Measurements from ENCODE around the gene XK. TPM values are rescaled to one million over a fixed set of nuclear protein-coding genes. Genes with fewer than 3 reads are reported as not detected.

XK gene
- total RNA-seq, 3 donors from 2014 or later, result 22.8 to 34.7 (median 29.5) TPM

DNA sequence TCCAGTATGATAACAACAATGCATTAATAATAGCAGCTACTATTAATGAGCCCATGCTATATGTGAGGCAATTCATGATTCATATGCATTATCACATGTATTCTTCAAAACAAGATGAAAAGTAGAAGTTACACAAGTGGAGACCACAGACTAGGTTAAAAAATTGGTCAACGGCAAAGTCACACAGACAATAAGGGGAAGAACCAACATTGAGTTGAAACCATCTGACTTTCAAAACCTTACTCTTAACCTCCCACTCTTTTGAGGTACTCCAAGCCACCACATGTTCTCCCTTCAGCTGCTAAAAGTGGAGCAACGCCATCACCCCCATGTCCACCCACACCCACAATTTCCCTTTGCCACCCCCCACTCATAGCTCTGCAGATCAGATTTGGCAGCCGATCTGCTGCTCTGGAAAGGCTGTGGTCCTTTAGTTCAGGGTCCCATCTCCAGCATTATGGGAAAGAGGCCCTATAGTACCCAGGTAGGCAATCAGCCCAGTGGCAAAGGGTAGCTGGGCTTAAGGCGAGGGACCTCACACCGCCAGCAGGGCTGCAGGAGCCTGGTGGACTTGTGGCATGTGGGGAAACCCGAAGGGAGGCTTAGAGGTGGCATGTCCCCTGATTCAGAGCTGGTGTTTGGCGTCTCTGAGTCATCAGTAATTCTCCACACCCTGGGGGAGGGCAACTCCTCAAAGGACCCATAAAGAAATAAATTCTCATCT lies 60.8 kb downstream of the XK start:
- intact Hi-C loops (cut with DNase I, micrococcal nuclease), result loop anchor here in 1 of 2 donors (5.0 kb wide), 1 partner anchor 81 kb away; no protein-coding TSS in a partner anchor
- DNase-seq, result peak in 1 of 3 donors; percentile 20
- TF ChIP-seq, protein P1, sequence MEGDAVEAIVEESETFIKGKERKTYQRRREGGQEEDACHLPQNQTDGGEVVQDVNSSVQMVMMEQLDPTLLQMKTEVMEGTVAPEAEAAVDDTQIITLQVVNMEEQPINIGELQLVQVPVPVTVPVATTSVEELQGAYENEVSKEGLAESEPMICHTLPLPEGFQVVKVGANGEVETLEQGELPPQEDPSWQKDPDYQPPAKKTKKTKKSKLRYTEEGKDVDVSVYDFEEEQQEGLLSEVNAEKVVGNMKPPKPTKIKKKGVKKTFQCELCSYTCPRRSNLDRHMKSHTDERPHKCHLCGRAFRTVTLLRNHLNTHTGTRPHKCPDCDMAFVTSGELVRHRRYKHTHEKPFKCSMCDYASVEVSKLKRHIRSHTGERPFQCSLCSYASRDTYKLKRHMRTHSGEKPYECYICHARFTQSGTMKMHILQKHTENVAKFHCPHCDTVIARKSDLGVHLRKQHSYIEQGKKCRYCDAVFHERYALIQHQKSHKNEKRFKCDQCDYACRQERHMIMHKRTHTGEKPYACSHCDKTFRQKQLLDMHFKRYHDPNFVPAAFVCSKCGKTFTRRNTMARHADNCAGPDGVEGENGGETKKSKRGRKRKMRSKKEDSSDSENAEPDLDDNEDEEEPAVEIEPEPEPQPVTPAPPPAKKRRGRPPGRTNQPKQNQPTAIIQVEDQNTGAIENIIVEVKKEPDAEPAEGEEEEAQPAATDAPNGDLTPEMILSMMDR (IDR thresholded peaks at IDR 0.05), result no peak
- peak; percentile 77 for ATAC-seq
- Histone ChIP-seq H3K9me3 (no peaks in the 10 kb centered on the region), H3K4me1 (ENCODE audit: low read depth) (no peaks in the 10 kb centered on the region), H3K36me3 (ENCODE audit: low read depth) (no peaks in the 10 kb centered on the region), H3K4me3 (no peak overlapping the region)

DNA sequence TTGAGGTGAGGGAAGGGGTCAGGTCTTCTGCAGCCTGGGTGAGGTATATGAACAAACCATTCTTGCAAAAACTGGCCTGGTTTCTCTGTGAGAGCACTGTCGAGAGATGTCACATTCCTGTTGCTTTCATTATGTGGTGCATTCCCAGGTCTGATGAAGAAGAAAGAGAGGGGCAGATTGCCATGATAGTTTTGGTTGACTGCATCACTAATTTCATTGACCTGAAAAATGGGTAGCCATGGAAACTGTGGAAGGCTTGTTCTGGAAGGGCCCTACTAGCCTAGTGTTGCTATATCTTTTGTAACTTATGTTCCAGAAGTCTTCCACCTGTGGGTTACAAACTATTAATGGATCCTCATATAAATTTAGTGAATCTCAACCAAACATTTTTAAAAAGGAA lies 61.4 kb downstream of the XK start:
- no peaks in the 10 kb centered on the region for H3K9me3 ChIP-seq
- no peaks in the 10 kb centered on the region for H3K4me1 ChIP-seq (ENCODE audit: low read depth)
- intact Hi-C loops (cut with DNase I, micrococcal nuclease), result loop anchor here in 1 of 2 donors (5.0 kb wide), 1 partner anchor 80 kb away; no protein-coding TSS in a partner anchor
- H3K4me3 ChIP-seq, result no peak overlapping the region
- TF ChIP-seq, protein P1 (IDR thresholded peaks at IDR 0.05), result no peak
- DNase-seq, result no peak
- no peak for ATAC-seq
- no peaks in the 10 kb centered on the region for H3K36me3 ChIP-seq (ENCODE audit: low read depth)

DNA sequence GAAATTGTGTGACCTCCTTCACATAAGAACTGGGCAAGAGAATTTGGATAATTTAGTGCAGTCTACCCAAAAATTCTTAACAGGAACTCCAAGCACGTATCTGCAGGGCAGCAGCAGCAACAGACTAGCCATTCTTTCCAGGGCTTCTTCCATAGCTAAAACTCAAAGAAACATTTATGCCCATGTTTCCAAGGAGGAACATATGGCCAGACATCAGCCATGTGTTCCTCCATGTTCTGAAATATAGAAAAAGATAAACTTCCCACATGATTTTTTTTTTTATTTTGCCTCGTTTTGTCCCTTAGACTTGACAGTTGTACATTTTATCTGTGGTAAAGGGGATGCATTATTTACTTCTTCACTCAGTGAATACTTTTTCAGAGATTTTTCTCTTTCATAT lies 66.7 kb downstream of the XK start:
- H3K36me3 ChIP-seq (ENCODE audit: low read depth), result no peaks in the 10 kb centered on the region
- H3K4me3 ChIP-seq, result no peak overlapping the region
- intact Hi-C loops (cut with DNase I, micrococcal nuclease), result no loop called here
- ATAC-seq, result no peak
- H3K9me3 ChIP-seq, result no peaks in the 10 kb centered on the region
- TF ChIP-seq, protein P1 (IDR thresholded peaks at IDR 0.05), result no peak
- DNase-seq, result no peak
- no peaks in the 10 kb centered on the region for H3K4me1 ChIP-seq (ENCODE audit: low read depth)

DNA sequence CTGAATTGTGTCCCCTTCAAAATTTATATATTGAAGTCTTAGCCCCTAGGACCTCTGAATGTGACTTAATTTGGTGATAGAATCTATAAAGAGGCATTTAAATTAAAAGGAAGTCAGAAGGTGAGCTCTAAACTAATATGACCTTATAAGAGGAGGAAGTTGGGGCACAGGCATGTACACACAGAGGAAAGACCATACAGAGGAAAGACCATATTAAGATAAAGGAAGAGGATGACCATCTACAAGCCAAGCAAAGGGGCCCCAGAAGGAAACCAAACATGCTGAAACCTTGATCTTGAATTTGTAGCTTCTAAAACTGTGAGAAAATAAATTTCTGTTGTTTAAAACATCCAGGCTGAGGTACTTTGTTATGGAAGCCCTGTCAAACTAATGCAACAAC lies 67.3 kb downstream of the XK start:
- Histone ChIP-seq H3K4me3 (no peak overlapping the region), H3K9me3 (no peaks in the 10 kb centered on the region), H3K36me3 (ENCODE audit: low read depth) (no peaks in the 10 kb centered on the region), H3K4me1 (ENCODE audit: low read depth) (no peaks in the 10 kb centered on the region)
- intact Hi-C loops (cut with DNase I, micrococcal nuclease), result no loop called here
- TF ChIP-seq, protein P1 (IDR thresholded peaks at IDR 0.05), result no peak
- no peak for DNase-seq
- ATAC-seq, result peak; percentile 30

DNA sequence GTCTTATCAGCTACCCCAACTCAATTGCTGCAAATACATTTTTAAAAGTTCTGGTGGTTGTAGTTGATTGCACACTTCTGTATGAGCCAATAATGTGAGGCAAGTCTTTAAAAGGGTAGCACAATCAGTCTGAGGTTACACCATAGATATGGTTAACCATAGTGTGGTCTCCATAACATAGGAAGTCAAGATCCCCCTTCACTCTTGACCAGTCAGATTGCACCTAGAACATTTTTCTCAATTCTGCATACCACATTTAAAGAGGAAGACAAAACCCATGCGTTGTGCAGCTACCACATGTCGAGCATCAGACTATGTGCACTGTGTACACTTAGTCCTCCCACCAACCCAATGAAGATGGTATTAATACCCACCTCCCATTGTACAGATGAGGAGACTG lies 67.8 kb downstream of the XK start:
- intact Hi-C loops (cut with DNase I, micrococcal nuclease), result no loop called here
- no peak for DNase-seq
- no peak for ATAC-seq

More for the DNA sequence above, 67.8 kb downstream of the XK start:
- TF ChIP-seq, protein P1 (IDR thresholded peaks at IDR 0.05), result no peak
- H3K4me1 ChIP-seq (ENCODE audit: low read depth), result no peaks in the 10 kb centered on the region
- no peak overlapping the region for H3K4me3 ChIP-seq
- no peaks in the 10 kb centered on the region for H3K36me3 ChIP-seq (ENCODE audit: low read depth)
- H3K9me3 ChIP-seq, result no peaks in the 10 kb centered on the region

All from mucosa of descending colon (tissue), 3 donors.